HCT116 (cell line): ENCODE data around the gene TRIM66. TPM values are rescaled to one million over a fixed set of nuclear protein-coding genes. Genes with fewer than 3 reads are reported as not detected.

ENCODE experiments used
- ATAC-seq: fragments of 200-7000 bp; cut with Tn5 transposase; 2 replicates; pipeline ENCODE4 v1.9.1; 2020; ENCODE audit warnings: mild to moderate bottlenecking, moderate library complexity
- BruUV-seq: library from RNA; stranded (reverse); fragments of 400-500 nt; replicated peaks from 2 replicates; lab custom pipeline; 2021; lab: Mats Ljungman, UMichigan
- CTCF ChIA-PET: fragments of 300-600 bp; sonication (Branson Sonifier 250); formaldehyde crosslinking; loops from one replicate; lab custom pipeline; 2021; ENCODE audit warnings: antibody characterized with exemption; lab: Charles Lee
- POLR2A ChIA-PET: fragments of 300-600, 350-600 bp; sonication (Branson Sonifier 250); formaldehyde crosslinking; loops from one replicate; lab custom pipeline; 2021; ENCODE audit warnings: antibody characterized with exemption; lab: Charles Lee
- RAD21 ChIA-PET, 2 experiments: fragments of 300-600 bp; sonication (Branson Sonifier 250); formaldehyde crosslinking; loops; one replicate each; lab custom pipeline; 2023; ENCODE audit warnings: low total read pairs in 2 of 2; ENCODE audit not compliant: uncharacterized antibody in 2 of 2, unreplicated experiment in 2 of 2, low non-redundant PET in 1 of 2; lab: Charles Lee
- DNase-seq: peaks from one replicate; pipeline ENCODE4 v3.0.0-alpha.2; 2010; ENCODE audit warnings: low read depth, low spot score
- H2AFZ ChIP-seq: fragments of 200-600 bp; shearing (Covaris generic), sonication (generic); 2 replicates; pipeline ENCODE4 v1.6.1; 2017; ENCODE audit warnings: low read depth, mixed run types, mixed read lengths, antibody characterized with exemption, low read length; ENCODE audit not compliant: poor library complexity, severe bottlenecking
- H3K27ac ChIP-seq: 2 replicates; pipeline ENCODE4 v1.5.1; 2012; ENCODE audit warnings: low read depth, low read length
- H3K27me3 ChIP-seq: fragments of 200-600 bp; sonication (generic); 2 replicates; pipeline ENCODE4 v1.6.1; 2016; ENCODE audit warnings: mixed run types, low read length, mixed read lengths; ENCODE audit not compliant: insufficient read depth
- H3K36me3 ChIP-seq, 2 experiments: fragments of 200-500 bp in 1 of 2; fragments of 200-600 bp in 1 of 2; sonication (Bioruptor generic) in 1 of 2; sonication (generic) in 1 of 2; 2 replicates each; pipeline versions ENCODE4 v1.5.1 to v1.6.1; 2014 to 2016; ENCODE audit warnings: low read length in 2 of 2, inconsistent platforms in 1 of 2, mixed read lengths in 1 of 2, mixed run types in 1 of 2; ENCODE audit not compliant: insufficient read depth in 2 of 2, control insufficient read depth in 1 of 2
- H3K4me1 ChIP-seq, 2 experiments: fragments of 200-600 bp in 1 of 2; sonication (generic) in 1 of 2; 2 replicates each; pipeline versions ENCODE4 v1.5.1 to v1.6.1; 2012 to 2017; ENCODE audit warnings: low read length in 2 of 2, inconsistent platforms in 1 of 2, mild to moderate bottlenecking in 1 of 2, mixed read lengths in 1 of 2, mixed run types in 1 of 2, moderate library complexity in 1 of 2; ENCODE audit not compliant: insufficient read depth in 2 of 2, control insufficient read depth in 1 of 2
- H3K4me2 ChIP-seq: fragments of 200-600 bp; sonication (generic); 2 replicates; pipeline ENCODE4 v1.6.1; 2017; ENCODE audit warnings: mixed run types, low read length, mixed read lengths
- H3K4me3 ChIP-seq, 2 experiments: fragments of 200-600 bp in 1 of 2; sonication (generic) in 1 of 2; replicated peaks in 1 of 2; 2 replicates each; pipeline ENCODE4 v1.5.1; 2011 to 2016; ENCODE audit warnings: low read length in 2 of 2, control low read depth in 1 of 2, low read depth in 1 of 2, mild to moderate bottlenecking in 1 of 2, mixed read lengths in 1 of 2, mixed run types in 1 of 2
- H3K79me2 ChIP-seq: fragments of 200-600 bp; sonication (generic); 2 replicates; pipeline ENCODE4 v1.6.1; 2017; ENCODE audit warnings: mild to moderate bottlenecking, mixed run types, low read length, moderate library complexity, mixed read lengths; ENCODE audit not compliant: insufficient read depth
- H3K9ac ChIP-seq: fragments of 200-600 bp; sonication (generic); 2 replicates; pipeline ENCODE4 v1.6.1; 2016; ENCODE audit warnings: low read length, mixed read lengths
- H3K9me2 ChIP-seq: fragments of 200-600 bp; sonication (generic), shearing (Covaris generic); 2 replicates; pipeline ENCODE4 v1.6.1; 2017; ENCODE audit warnings: mixed run types, mild to moderate bottlenecking, moderate library complexity; ENCODE audit not compliant: insufficient read depth
- H3K9me3 ChIP-seq, 2 experiments: fragments of 200-500 bp in 1 of 2; fragments of 200-600 bp in 1 of 2; sonication (Bioruptor generic) in 1 of 2; sonication (generic) in 1 of 2; 2 replicates each; pipeline ENCODE4 v1.6.1; 2014 to 2017; ENCODE audit warnings: low read length in 2 of 2, mixed read lengths in 2 of 2, inconsistent platforms in 1 of 2, low read depth in 1 of 2, mild to moderate bottlenecking in 1 of 2, mixed run types in 1 of 2, moderate library complexity in 1 of 2; ENCODE audit not compliant: control insufficient read depth in 1 of 2, insufficient read depth in 1 of 2
- H4K20me1 ChIP-seq: fragments of 200-600 bp; sonication (generic), shearing (Covaris generic); 2 replicates; pipeline ENCODE4 v1.6.1; 2017; ENCODE audit warnings: mixed run types, mild to moderate bottlenecking, moderate library complexity; ENCODE audit not compliant: insufficient read depth
- ATF3 ChIP-seq: IDR thresholded peaks from 2 replicates; pipeline ENCODE4 v1.6.1; 2012
- CBX3 ChIP-seq: IDR thresholded peaks from 2 replicates; pipeline ENCODE4 v1.6.1; 2012; ENCODE audit warnings: low read depth
- CTCF ChIP-seq, 3 experiments: fragments of 200-600 bp in 1 of 3; sonication (generic) in 1 of 3; IDR thresholded peaks in 2 of 3; conservative IDR thresholded peaks in 1 of 3; 2 replicates each; pipeline ENCODE4 v1.5.1; 2012 to 2017; ENCODE audit warnings: low read depth in 2 of 3, low read length in 2 of 3, antibody characterized with exemption in 1 of 3, borderline replicate concordance in 1 of 3, control low read depth in 1 of 3, mild to moderate bottlenecking in 1 of 3, mixed read lengths in 1 of 3, mixed run types in 1 of 3, moderate library complexity in 1 of 3; ENCODE audit not compliant: insufficient read depth in 1 of 3
- EGR1 ChIP-seq: IDR thresholded peaks from 2 replicates; pipeline ENCODE4 v1.6.1; 2012; ENCODE audit warnings: low read depth
- ELF1 ChIP-seq: IDR thresholded peaks from 2 replicates; pipeline ENCODE4 v1.6.1; 2012; ENCODE audit warnings: low read depth, borderline replicate concordance
- EZH2 ChIP-seq: fragments of 200-600 bp; sonication (generic); IDR thresholded peaks from 2 replicates; pipeline ENCODE4 v1.6.1; 2017; ENCODE audit warnings: antibody characterized with exemption, mixed run types
- EZH2phosphoT487 ChIP-seq: fragments of 200-600 bp; IDR thresholded peaks from 2 replicates; pipeline ENCODE4 v1.6.1; 2018; ENCODE audit warnings: antibody characterized with exemption, borderline replicate concordance
- FOSL1 ChIP-seq: IDR thresholded peaks from 2 replicates; pipeline ENCODE4 v1.6.1; 2012; ENCODE audit warnings: low read depth
- JUND ChIP-seq: IDR thresholded peaks from 2 replicates; pipeline ENCODE4 v1.6.1; 2012
- MAX ChIP-seq: IDR thresholded peaks from 2 replicates; pipeline ENCODE4 v1.6.1; 2012
- POLR2A ChIP-seq: IDR thresholded peaks from 2 replicates; pipeline ENCODE4 v1.7.0; 2011; ENCODE audit warnings: borderline replicate concordance; ENCODE audit not compliant: insufficient read depth, insufficient read length; ENCODE audit errors: extremely low read depth
- RAD21 ChIP-seq: IDR thresholded peaks from 2 replicates; pipeline ENCODE4 v1.6.1; 2012; ENCODE audit warnings: low read depth, mild to moderate bottlenecking
- SIN3A ChIP-seq: IDR thresholded peaks from 2 replicates; pipeline ENCODE4 v1.6.1; 2012; ENCODE audit warnings: low read depth
- SP1 ChIP-seq: IDR thresholded peaks from 2 replicates; pipeline ENCODE4 v1.6.1; 2012; ENCODE audit warnings: low read depth
- SRF ChIP-seq: IDR thresholded peaks from 2 replicates; pipeline ENCODE4 v1.6.1; 2012; ENCODE audit warnings: low read depth
- TCF7L2 ChIP-seq: IDR thresholded peaks from 2 replicates; pipeline ENCODE4 v1.7.0; 2011; ENCODE audit warnings: borderline replicate concordance, inconsistent platforms; ENCODE audit not compliant: insufficient read depth, insufficient read length; ENCODE audit errors: extremely low read depth
- ZBTB33 ChIP-seq: IDR thresholded peaks from 2 replicates; pipeline ENCODE4 v1.6.1; 2011; ENCODE audit warnings: mild to moderate bottlenecking, low read length, moderate library complexity; ENCODE audit not compliant: insufficient replicate concordance; ENCODE audit errors: extremely low read depth
- ZNF274 ChIP-seq: fragments of 200-500 bp; sonication (Bioruptor generic); IDR thresholded peaks from 2 replicates; pipeline ENCODE4 v1.6.1; 2014; ENCODE audit warnings: mild to moderate bottlenecking, low read depth, low read length, inconsistent platforms
- intact Hi-C: fragments of 100-400 bp; cut with micrococcal nuclease; formaldehyde crosslinking; loops from 2 replicates; pipeline ENCODE4 v1.10.0; 2022
- total RNA-seq: library from RNA; stranded (reverse); gene quantifications from one replicate; pipeline ENCODE4 v1.2.1, GENCODE V29; 2021; ENCODE audit not compliant: unreplicated experiment

The TRIM66 gene
- total RNA-seq, 1 experiment from 2014 or later: 24.8 TPM

- no peak overlapping the region for H3K27ac ChIP-seq
- RAD21 ChIA-PET: no interaction called here
- no peak overlapping the region for H2AFZ ChIP-seq
- no peak overlapping the region for H3K9ac ChIP-seq
- CTCF ChIA-PET: no interaction called here
- no peak for ATAC-seq
- no peaks in the 10 kb centered on the region for H3K79me2 ChIP-seq
- H3K4me1 ChIP-seq: no peaks in the 10 kb centered on the region
- no peaks in the 10 kb centered on the region for H3K9me3 ChIP-seq
- DNase-seq: no peak
- POLR2A ChIA-PET: no interaction called here
- H3K4me3 ChIP-seq: no peak overlapping the region
- H3K9me2 ChIP-seq: no peaks in the 10 kb centered on the region
- TF ChIP-seq ZNF274 (no peak), RAD21 (no peak), ZBTB33 (no peak), ELF1 (no peak), EGR1 (no peak), CBX3 (no peak), ATF3 (no peak), EZH2 (no peak), JUND (no peak), CTCF (IDR thresholded peaks at IDR 0.05 in 2 of 3, conservative IDR thresholded peaks at IDR 0.05 in 1 of 3; ENCODE audit: borderline replicate concordance in 1 of 3, insufficient read depth in 1 of 3, low read depth in 2 of 3, low read length in 2 of 3) (no peak), EZH2phosphoT487 (no peak), SP1 (no peak), SIN3A (no peak), SRF (no peak), MAX (no peak), TCF7L2 (no peak), FOSL1 (no peak), POLR2A (no peak)
- no peak overlapping the region for H3K4me2 ChIP-seq
- no TSS peak for BruUV-seq
- H4K20me1 ChIP-seq: no peaks in the 10 kb centered on the region
- peaks cover 42 to 61% of the 10 kb centered on the region in 2 experiments; a peak in 3 of 4 replicates for H3K36me3 ChIP-seq
- intact Hi-C loops: no loop called here
- H3K27me3 ChIP-seq: no peaks in the 10 kb centered on the region
Measured at GRCh38 chr11:8638300-8638699, 44.2 kb downstream of the TRIM66 start.
